KBM-7 (cell line): ENCODE data around the gene TRIM61.
"Not testable (repeated sequence)": the region's sequence is repeated elsewhere in the genome, so short reads cannot be mapped to it uniquely, and the experiment has no call there.

Experiments used
- DNase-seq: peaks from one replicate; pipeline ENCODE4 v3.0.0-alpha.2; 2015
- in situ Hi-C: fragments of 300-500 bp; cut with MboI; formaldehyde crosslinking; loops from 2 replicates; pipeline ENCODE4 v1.14.3; 2020; ENCODE audit warnings: low sequenced_read_pairs, low pct_unique_long_range_greater_than_20kb, mixed read lengths

The TRIM61 gene

GRCh38 chr4:164927101-164927500, 50.4 kb downstream of the TRIM61 start:
- DNase-seq, in situ Hi-C loops: not testable (repeated sequence)

GRCh38 chr4:164926301-164926700, 51.2 kb downstream of the TRIM61 start:
- no peak for DNase-seq
- in situ Hi-C loops, result no loop called here

- no peak for DNase-seq
- in situ Hi-C loops, result no loop called here
Measured at GRCh38 chr4:164924670-164925238, 52.7 kb downstream of the TRIM61 start.

GRCh38 chr4:164918956-164919355, 58.5 kb downstream of the TRIM61 start:
- DNase-seq, result no peak
- in situ Hi-C loops, result no loop called here
